ENCODE measurements around the gene RAI2.

RAI2 gene

DNA sequence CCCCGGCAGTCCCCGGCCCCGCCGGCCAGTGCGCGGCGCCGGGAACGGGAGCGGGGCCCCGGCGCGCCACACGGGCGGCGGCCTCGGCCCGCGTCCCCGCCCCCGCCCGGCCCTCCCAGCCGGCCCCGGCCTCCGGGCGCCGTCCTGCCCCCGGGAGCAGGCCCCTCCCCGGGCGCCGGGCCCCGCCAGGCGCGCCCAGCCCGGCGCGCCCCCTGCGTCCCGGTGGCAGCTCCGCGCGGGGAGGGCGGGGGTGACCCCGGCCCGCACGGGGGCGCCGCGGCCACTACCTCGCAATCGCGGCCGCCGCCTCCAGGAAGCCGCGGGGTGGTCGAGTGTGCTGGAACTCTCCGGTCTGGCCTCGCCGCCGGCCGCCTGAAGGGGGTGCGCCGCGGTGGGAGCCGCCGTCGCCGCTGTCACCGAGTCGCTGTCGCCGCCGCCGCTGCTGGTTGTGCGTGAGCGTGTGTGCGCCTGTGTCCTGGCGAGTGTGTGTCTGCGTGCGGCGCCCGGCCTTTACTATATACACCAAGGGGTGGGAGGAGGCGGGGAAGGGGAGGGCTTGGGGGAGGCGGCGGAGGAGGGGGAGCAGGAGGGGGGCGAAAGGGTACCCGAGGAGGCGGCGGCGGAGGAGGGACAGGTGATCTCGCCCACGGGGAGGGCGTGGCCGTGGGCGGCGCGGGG, at the start of gene RAI2:
Gene RAI2 (minus strand): TSS at position 488 of the 678 bp plus-strand sequence. CDS start 59,288 bp downstream, outside the sequence.
- Histone ChIP-seq H3K9me2 (replicated peaks; ENCODE audit: low read depth, low read length) (no peaks in the 10 kb centered on the region), H3K79me2 (ENCODE audit: insufficient read depth, low read length) (no peaks in the 10 kb centered on the region), H3K9me3 (ENCODE audit: insufficient read depth, low read depth, low read length) (no peaks in the 10 kb centered on the region), H3K9ac (ENCODE audit: low read depth, low read length, poor library complexity, severe bottlenecking) (no peak within 1 kb of the TSS), H3K4me3 (ENCODE audit: low read length, poor library complexity, severe bottlenecking) (no peak within 1 kb of the TSS), H3K27me3 (ENCODE audit: insufficient read depth, low read length, poor library complexity, severe bottlenecking) (no peaks in the 10 kb centered on the region), H4K20me1 (ENCODE audit: insufficient read depth, low read length, poor library complexity, severe bottlenecking) (no peaks in the 10 kb centered on the region), H3K36me3 (ENCODE audit: insufficient read depth, low read length) (no peaks in the 10 kb centered on the region), H3K4me1 (ENCODE audit: insufficient read depth, low read length, poor library complexity, severe bottlenecking) (no peaks in the 10 kb centered on the region), H2AFZ (ENCODE audit: low read length) (no peak within 1 kb of the TSS), H3F3A (ENCODE audit: low read depth) (no peaks in the 10 kb centered on the region), H3K4me2 (ENCODE audit: low read depth, low read length, poor library complexity, severe bottlenecking) (no peak within 1 kb of the TSS)
- TF ChIP-seq, protein P1, sequence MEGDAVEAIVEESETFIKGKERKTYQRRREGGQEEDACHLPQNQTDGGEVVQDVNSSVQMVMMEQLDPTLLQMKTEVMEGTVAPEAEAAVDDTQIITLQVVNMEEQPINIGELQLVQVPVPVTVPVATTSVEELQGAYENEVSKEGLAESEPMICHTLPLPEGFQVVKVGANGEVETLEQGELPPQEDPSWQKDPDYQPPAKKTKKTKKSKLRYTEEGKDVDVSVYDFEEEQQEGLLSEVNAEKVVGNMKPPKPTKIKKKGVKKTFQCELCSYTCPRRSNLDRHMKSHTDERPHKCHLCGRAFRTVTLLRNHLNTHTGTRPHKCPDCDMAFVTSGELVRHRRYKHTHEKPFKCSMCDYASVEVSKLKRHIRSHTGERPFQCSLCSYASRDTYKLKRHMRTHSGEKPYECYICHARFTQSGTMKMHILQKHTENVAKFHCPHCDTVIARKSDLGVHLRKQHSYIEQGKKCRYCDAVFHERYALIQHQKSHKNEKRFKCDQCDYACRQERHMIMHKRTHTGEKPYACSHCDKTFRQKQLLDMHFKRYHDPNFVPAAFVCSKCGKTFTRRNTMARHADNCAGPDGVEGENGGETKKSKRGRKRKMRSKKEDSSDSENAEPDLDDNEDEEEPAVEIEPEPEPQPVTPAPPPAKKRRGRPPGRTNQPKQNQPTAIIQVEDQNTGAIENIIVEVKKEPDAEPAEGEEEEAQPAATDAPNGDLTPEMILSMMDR (conservative IDR thresholded peaks at IDR 0.05; ENCODE audit: low read length), result no peak
- no peak for TF ChIP-seq EZH2phosphoT487 (IDR thresholded peaks at IDR 0.05; ENCODE audit: borderline replicate concordance)

DNA sequence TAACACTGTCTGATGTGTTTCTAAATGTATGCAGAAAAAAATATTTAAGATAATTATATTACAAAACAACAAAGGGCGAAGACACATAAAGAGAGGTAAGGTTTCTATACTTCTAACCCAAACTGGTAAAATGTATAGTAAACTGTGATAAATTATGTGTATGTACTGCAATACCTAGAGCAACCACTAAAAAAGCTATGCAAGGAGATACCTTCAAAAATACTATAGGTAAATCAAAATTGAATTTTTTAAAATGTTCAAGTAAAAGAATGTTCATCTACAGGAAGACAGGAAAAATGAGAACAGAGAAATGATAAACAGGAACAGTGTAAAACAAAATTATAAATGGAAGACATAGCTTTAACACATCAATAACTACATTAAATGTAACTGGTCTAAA, 27.3 kb upstream of the RAI2 start:
- no peaks in the 10 kb centered on the region for H3K27me3 ChIP-seq (ENCODE audit: insufficient read depth, low read length, poor library complexity, severe bottlenecking)
- no peaks in the 10 kb centered on the region for H3K79me2 ChIP-seq (ENCODE audit: insufficient read depth, low read length)
- H3K36me3 ChIP-seq (ENCODE audit: insufficient read depth, low read length), result no peaks in the 10 kb centered on the region
- no peak overlapping the region for H3K9ac ChIP-seq (ENCODE audit: low read depth, low read length, poor library complexity, severe bottlenecking)
- H4K20me1 ChIP-seq (ENCODE audit: insufficient read depth, low read length, poor library complexity, severe bottlenecking), result no peaks in the 10 kb centered on the region
- H3F3A ChIP-seq (ENCODE audit: low read depth), result no peaks in the 10 kb centered on the region
- no peak overlapping the region for H3K4me2 ChIP-seq (ENCODE audit: low read depth, low read length, poor library complexity, severe bottlenecking)
- no peaks in the 10 kb centered on the region for H3K9me3 ChIP-seq (ENCODE audit: insufficient read depth, low read depth, low read length)
- no peaks in the 10 kb centered on the region for H3K9me2 ChIP-seq (replicated peaks; ENCODE audit: low read depth, low read length)
- TF ChIP-seq, protein P1 (conservative IDR thresholded peaks at IDR 0.05; ENCODE audit: low read length), result no peak
- TF ChIP-seq EZH2phosphoT487 (IDR thresholded peaks at IDR 0.05; ENCODE audit: borderline replicate concordance), result no peak
- no peaks in the 10 kb centered on the region for H3K4me1 ChIP-seq (ENCODE audit: insufficient read depth, low read length, poor library complexity, severe bottlenecking)
- no peak overlapping the region for H2AFZ ChIP-seq (ENCODE audit: low read length)
- H3K4me3 ChIP-seq (ENCODE audit: low read length, poor library complexity, severe bottlenecking), result no peak overlapping the region

DNA sequence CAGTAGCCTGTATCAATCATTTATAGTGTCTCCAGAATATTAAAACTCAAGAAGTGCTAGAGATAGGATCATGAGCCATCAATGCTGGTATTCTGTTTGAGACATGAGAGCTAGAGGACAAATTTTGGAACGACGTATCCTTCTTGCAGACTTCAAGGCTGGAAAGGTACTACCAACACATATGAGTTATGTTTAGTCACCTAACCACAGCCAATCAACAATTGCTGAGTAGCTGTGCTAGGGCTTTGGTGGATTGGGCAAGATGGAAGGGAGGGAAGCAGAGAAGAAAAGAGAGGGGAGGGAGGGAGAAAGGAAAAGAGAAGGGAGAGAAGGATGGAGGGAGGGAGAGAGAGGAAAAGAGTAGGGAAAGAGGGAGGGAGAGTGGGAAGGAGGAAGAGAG, 21.6 kb upstream of the RAI2 start:
- Histone ChIP-seq H3K9ac (ENCODE audit: low read depth, low read length, poor library complexity, severe bottlenecking) (no peak overlapping the region), H3K9me2 (replicated peaks; ENCODE audit: low read depth, low read length) (no peaks in the 10 kb centered on the region), H3K36me3 (ENCODE audit: insufficient read depth, low read length) (no peaks in the 10 kb centered on the region), H4K20me1 (ENCODE audit: insufficient read depth, low read length, poor library complexity, severe bottlenecking) (no peaks in the 10 kb centered on the region), H3K4me3 (ENCODE audit: low read length, poor library complexity, severe bottlenecking) (no peak overlapping the region), H3K79me2 (ENCODE audit: insufficient read depth, low read length) (no peaks in the 10 kb centered on the region), H3K4me1 (ENCODE audit: insufficient read depth, low read length, poor library complexity, severe bottlenecking) (no peaks in the 10 kb centered on the region), H3F3A (ENCODE audit: low read depth) (no peaks in the 10 kb centered on the region), H2AFZ (ENCODE audit: low read length) (no peak overlapping the region), H3K9me3 (ENCODE audit: insufficient read depth, low read depth, low read length) (no peaks in the 10 kb centered on the region), H3K27me3 (ENCODE audit: insufficient read depth, low read length, poor library complexity, severe bottlenecking) (no peaks in the 10 kb centered on the region), H3K4me2 (ENCODE audit: low read depth, low read length, poor library complexity, severe bottlenecking) (no peak overlapping the region)
- no peak for TF ChIP-seq EZH2phosphoT487 (IDR thresholded peaks at IDR 0.05; ENCODE audit: borderline replicate concordance)
- TF ChIP-seq, protein P1 (conservative IDR thresholded peaks at IDR 0.05; ENCODE audit: low read length), result no peak

All from Loucy (cell line).